ENCODE data around the gene BCORL1. TPM values are rescaled to one million over a fixed set of nuclear protein-coding genes. Genes with fewer than 3 reads are reported as not detected.

The BCORL1 gene
- total RNA-seq, 1 experiment from 2014 or later = 1.7 TPM

- no peak for DNase-seq (ENCODE audit: low spot score)
Observed at GRCh38 chrX:130014356-130014755, 31.9 kb downstream of the BCORL1 start.

- DNase-seq (ENCODE audit: low spot score) = no peak
Observed at GRCh38 chrX:130014770-130015169, 32.3 kb downstream of the BCORL1 start.

GRCh38 chrX:130015181-130015580 lies 32.7 kb downstream of the BCORL1 start:
- DNase-seq (ENCODE audit: low spot score) = no peak

DNA sequence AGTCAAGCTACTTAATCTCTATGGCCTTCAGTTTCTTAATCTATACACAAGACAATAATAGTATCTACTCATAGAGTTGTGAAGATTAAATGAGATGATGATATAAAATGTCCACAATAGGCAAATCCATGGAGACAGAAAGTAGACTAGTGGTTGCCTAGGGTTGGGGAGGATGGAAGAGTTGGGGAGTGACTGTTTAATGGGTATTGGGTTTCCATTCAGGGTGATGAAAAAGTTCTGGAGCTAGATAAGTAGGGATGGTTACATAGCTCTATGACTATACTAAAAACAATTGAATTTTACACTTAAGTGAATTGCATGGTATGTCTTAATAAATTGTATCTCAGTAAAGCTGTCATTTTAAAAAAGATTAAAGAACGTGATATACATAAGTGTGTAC lies 35.7 kb downstream of the BCORL1 start:
- DNase-seq (ENCODE audit: low spot score) = no peak

GRCh38 chrX:130020661-130021324 lies 38.4 kb downstream of the BCORL1 start:
- no peak for DNase-seq (ENCODE audit: low spot score)

- peak; percentile 47 for DNase-seq (ENCODE audit: low spot score)
Observed at GRCh38 chrX:130024127-130024526, 41.7 kb downstream of the BCORL1 start.

DNA sequence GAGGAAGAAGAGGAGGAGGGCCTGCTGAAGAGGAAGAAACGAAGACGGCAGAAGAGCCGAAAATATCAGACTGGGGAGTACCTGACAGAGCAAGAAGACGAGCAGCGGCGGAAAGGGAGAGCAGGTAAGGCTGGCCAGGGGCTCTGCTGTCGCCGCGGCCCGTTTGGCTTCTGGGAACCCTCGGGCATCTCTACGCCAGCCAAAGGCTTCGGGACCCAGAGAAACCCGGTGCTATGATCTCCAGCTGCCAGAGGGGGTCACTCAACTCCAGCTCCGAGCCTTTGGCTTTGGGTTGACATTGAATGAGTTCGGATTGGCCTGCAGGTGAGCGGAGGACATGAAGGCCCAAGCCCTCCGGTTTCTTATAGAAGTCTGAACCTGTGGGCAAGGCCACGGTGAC lies 42.8 kb downstream of the BCORL1 start:
- DNase-seq (ENCODE audit: low spot score) = no peak

GRCh38 chrX:130027569-130027968 lies 45.1 kb downstream of the BCORL1 start:
- no peak for DNase-seq (ENCODE audit: low spot score)

DNA sequence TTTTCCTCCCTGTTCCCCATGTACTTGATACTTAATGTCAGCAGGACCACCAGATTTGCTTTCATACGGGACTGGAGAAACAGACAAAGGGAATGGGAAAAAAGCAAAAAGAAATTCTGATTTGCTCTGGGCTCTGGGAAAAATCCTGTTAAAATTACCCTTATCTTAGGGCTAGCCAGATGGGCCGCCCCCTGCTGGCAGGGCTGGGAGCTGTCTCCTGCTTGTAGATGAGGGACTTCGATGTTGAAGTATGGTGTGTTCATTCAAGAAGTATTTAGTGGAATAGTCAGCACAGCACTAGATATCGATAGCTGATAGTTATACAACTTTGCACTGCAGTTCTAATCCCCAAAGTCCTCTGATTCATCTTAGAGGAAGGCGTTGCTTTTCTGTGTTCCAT lies 45.8 kb downstream of the BCORL1 start:
- peak; percentile 64 for DNase-seq (ENCODE audit: low spot score)

DNA sequence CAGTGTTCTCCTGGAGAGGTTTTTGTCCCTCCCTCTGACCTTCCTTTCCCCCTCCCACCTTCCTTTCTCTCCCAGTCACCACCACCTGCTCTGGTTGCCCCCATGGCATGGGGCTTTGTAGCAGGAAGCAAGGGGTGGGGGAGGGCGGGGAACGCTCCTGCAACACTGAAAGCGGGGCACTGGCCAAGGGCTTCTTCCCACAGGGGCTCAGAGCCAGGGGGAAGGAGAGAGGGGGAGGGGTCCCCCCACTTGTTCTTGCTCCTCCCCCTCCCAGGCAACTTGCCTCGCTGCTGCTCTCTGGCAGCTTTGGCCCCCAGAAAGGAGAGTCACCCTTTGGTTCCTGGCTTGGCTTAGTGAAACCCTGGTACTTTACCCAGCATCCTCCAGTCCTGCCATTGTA lies 48.4 kb downstream of the BCORL1 start:
- no peak for DNase-seq (ENCODE audit: low spot score)

DNA sequence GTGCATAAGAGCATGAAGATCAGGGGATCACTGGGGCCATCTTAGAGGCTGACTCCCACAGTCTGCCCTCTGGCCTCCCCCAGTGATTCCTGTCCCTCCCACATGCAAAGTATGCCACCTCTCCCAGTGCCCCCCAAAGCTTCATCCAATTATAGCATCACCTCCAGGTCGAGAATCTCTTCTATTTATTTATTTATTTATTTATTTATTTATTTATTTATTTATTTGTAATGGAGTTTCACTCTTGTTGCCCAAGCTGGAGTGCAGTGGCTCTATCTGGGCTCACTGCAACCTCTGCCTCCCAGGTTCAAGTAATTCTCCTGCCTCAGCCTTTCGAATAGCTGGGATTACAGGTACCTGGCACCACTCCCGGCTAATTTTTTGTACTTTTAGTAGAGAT lies 50.1 kb downstream of the BCORL1 start:
- no peak for DNase-seq (ENCODE audit: low spot score)

DNA sequence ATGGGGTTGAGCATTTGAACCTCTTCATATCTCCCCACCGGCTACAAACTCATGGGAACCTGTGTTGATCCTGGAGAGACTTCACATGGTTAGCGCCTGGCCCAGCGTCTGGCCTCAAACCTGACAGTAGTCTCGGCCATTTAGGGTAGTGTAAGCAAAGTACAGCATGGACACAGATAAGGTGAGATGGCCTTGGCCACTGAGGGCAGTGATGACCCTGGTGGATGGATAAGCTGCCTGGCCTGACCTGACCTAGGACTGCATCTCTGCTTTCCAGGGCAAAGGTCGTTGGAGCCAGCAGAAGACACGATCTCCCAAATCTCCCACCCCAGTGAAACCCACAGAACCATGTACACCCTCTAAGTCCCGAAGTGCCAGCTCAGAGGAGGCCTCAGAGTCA lies 51.7 kb downstream of the BCORL1 start:
- DNase-seq (ENCODE audit: low spot score) = no peak

- DNase-seq (ENCODE audit: low spot score) = no peak
Observed at GRCh38 chrX:130039847-130040246, 57.4 kb downstream of the BCORL1 start.

DNA sequence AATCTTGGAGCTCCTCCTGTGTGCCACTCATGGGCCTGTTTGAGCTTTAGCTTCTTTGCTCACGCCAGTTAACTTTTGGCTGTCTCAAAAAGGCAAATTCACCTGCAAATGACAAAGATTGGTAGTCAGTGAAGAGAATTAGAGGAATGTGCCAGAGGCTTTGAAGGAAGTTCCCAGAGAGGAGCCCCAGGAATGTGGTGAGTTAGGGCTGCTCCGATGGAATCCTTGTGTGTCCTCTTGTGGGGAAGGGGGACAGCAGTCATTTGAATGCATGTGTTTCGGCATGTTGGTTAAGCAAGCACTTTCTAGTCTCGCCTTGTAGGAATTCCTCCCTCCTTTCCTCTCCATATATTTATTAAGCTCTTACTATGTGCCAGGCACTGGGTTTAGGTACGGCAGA lies 65.0 kb downstream of the BCORL1 start:
- DNase-seq (ENCODE audit: low spot score) = no peak

- no peak for DNase-seq (ENCODE audit: low spot score)
Observed at GRCh38 chrX:130048686-130049222, 66.3 kb downstream of the BCORL1 start.

DNA sequence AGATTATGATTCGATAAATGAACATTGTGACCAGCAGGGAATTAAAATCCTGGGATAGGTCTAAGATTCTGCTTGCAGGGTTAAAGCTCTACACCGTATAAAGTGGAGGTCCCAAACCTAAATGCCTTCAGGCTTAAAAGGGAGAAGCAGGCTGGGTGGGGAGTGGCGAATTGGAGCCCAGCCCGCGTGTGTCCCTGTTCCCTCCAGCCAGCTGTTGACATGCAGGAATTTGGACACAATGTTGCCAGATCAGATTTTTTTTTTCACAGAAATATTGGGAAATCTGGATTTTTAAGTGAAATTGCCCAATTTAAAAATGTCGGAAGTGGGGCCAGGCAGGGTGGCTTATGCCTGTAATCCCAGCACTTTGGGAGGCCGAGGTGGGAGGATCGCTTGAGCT lies 67.4 kb downstream of the BCORL1 start:
- DNase-seq (ENCODE audit: low spot score) = no peak

DNA sequence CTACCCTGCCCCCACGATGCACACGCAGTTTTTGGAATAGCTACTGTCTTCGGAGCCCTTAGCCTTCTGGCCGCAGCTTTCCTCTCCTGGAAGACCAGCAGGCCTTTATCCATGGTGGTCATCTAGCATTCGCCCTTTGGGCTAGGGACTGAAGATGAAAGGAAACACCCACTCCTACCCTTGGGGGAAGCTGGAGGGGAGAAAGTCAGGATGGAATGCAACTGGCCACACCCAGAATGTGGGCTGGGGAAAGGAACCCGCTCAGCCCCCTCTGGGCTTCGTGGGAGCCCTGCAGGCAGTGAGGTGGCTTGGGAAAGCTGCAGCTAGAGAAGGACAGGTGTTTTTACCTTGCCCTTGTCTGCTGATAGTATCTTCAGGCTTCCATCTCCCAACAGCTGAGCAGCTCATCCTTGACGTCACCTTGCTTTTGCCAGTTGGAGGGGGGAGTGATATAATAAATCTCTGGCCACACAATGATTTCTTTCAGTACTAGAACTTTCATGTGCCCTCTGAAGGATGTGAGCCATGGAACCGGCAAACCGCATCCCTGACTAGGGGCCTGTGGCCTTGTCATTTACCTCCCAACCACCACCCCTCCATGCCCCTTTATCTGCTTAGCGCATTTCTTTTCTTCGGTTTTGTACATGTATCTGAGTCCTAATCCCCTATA lies 68.9 kb downstream of the BCORL1 start:
- DNase-seq (ENCODE audit: low spot score) = no peak

- no peak for DNase-seq (ENCODE audit: low spot score)
Observed at GRCh38 chrX:130053236-130053635, 70.8 kb downstream of the BCORL1 start.

DNA sequence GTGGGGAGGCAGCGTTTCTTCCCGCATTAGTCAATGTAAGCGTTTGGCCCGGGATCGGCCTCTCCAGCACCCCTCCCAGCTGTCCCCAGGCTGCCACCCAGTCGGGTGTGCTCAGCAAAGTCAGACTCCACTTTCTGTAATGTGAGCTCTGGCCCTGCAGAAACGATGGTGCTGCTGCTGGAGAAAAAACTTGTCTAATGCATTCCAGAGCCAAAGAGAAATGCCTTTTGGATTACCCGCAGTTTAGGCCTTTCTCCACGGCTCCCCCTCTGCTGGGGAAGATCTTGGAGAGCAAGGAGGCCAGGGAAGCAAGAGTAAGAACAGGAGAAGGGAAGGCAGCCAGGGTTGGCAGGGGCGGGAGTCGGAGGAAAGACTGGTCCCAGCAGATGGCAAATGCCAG lies 72.7 kb downstream of the BCORL1 start:
- no peak for DNase-seq (ENCODE audit: low spot score)

DNA sequence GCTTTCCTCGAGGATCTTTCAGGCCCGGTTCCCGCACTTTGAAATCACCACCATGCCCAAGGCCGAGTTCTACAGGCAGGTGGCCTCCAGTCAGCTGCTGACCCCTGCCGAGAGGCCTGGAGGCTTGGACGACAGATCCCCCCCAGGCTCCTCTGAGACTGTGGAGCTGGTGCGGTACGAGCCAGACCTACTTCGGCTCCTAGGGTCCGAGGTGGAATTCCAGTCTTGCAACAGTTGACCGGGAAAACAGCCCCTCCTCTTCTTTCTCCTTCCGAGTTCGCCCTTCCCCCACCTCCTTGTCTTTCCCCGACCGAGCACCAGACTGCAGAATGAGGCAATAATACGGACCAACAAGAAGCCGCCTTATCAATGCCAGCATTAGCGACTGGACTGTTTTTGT lies 73.5 kb downstream of the BCORL1 start:
- DNase-seq (ENCODE audit: low spot score) = no peak

DNA sequence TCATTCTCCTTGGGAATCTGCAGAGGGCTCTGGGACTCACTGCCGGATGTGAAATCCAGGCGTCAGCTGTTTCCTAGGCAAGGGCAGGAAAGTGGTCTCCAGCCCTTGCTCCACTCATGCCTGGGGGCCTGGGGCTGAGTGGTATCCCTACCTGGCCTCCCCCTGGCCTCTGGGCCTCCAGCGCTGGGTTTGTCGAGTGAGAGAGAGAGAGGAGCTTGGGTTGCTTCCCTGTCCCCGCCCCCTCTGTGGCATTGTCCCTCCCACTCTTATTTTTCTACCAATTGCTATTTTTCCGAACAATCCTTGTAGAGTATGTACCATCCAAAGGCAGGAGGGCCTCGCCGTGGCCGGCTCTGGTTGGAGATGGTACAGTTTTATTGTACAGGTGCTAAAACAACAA lies 74.8 kb downstream of the BCORL1 start:
- DNase-seq (ENCODE audit: low spot score) = no peak

GRCh38 chrX:130058652-130059051 lies 76.2 kb downstream of the BCORL1 start:
- DNase-seq (ENCODE audit: low spot score) = no peak
